GM18505 (cell line): Measurements from ENCODE around the gene SCLT1.

Experiments
- ATAC-seq: cut with Tn5 transposase; IDR thresholded peaks from one replicate; pipeline ENCODE4 v1.9.1; 2021; ENCODE audit not compliant: unreplicated experiment
- POLR2A ChIP-seq: IDR thresholded peaks from 4 replicates; pipeline ENCODE4 v1.6.1; 2011; ENCODE audit warnings: borderline replicate concordance; ENCODE audit not compliant: insufficient read depth, insufficient read length; ENCODE audit errors: extremely low read depth

SCLT1 gene

GRCh38 chr4:128866269-128866668 lies 227.1 kb downstream of the SCLT1 start:
- TF ChIP-seq POLR2A: no peak
- ATAC-seq: no peak

DNA sequence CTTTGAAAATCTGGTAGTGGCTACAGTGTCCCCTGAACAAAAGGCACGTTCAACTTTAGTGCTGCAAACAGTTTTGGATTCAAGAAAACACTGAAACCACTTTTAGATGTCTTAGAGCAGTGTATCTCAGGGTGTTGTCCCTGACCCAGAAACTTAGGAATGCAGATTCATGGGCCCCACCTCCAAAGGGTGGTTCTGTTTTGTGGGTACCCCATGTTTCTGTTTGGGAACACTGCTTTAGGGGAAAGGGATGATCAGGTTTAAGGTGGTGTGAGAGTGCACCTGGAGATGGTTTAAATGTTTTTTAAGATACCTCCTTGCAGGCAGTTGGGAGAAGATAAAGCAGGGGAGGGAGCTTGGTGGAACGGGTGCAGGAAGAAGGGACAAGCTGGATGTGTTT lies 228.2 kb downstream of the SCLT1 start:
- TF ChIP-seq POLR2A: no peak
- ATAC-seq: no peak

DNA sequence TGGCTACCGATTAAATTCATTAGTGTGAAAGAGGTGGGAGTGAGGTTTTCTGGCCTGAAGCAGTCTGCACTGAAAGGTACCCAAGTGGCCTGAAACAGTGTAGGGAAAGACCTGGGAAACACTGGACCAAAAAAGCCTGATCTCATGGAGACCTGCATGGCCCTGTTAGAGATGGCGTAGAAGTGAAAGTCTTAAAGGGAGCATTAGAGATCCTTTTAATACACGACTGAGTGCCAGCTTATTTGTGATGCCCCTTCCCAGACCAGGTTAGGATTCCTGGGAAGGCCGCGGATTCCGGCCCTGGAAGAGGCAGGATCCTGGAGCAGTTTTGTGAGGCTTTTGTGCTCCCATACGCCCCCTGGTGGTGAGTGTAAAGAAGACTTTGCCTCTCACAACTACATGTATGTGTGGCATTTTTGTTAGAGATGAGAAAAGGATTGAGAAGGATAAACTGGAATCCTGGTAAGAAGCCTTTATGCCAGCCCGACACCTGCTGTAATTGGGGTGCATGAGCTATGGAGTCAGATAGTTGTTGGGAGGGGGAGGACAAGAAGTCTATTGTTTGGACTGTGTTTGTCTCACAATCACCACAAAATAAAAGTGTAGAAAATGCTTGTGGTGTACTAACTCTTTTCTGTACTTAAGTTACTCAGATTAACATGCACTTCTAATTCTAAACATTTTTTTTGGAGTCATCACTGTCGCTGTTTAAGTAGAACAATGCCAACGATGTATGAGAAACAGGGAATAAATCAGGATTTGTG lies 229.8 kb downstream of the SCLT1 start:
- no peak for ATAC-seq
- no peak for TF ChIP-seq POLR2A

- peak; percentile 57 for ATAC-seq
- TF ChIP-seq POLR2A: peak; percentile 49
Observed at GRCh38 chr4:128862608-128863311, 230.6 kb downstream of the SCLT1 start.

GRCh38 chr4:128861856-128862518 lies 231.4 kb downstream of the SCLT1 start:
- no peak for TF ChIP-seq POLR2A
- no peak for ATAC-seq

DNA sequence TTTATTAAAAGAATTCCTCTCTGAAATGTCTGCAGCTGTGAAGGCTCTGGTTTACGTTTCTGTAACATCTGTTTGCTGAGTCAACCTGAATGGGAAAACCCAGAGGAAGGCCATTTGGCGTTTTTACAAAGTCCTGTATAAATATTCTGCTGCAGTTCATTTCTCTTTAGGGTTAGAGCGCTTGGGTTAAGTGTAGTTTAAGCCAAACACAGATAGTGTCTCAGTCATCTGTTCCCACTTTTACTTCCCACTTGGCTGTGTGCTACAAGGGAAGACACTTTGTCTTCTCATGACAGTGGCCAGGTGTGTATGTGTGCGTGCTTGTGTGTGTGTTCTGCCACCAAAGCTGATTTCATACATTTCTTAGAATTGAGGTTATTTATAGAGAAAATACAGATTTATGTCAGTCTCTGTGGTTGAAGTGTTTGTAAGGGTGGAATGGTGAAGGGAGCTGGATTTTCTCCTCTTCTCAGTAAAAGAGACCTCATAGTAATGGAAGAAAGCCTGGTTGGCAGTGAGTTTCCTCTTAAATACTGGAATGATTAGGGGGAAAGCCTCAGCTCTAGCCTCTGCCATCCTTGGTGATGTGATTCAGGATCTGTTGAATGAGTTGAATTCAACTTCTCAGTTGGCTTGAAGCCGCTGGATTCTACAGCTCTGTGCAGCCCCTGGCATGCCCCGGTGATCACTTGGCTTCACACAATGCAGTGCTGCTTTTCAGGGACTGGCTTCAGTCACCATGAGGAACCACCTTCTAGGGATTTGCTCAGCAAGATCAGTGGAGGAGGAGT lies 233.3 kb downstream of the SCLT1 start:
- TF ChIP-seq POLR2A: no peak
- no peak for ATAC-seq

- TF ChIP-seq POLR2A: no peak
- ATAC-seq: no peak
Observed at GRCh38 chr4:128858879-128859671, 234.3 kb downstream of the SCLT1 start.

DNA sequence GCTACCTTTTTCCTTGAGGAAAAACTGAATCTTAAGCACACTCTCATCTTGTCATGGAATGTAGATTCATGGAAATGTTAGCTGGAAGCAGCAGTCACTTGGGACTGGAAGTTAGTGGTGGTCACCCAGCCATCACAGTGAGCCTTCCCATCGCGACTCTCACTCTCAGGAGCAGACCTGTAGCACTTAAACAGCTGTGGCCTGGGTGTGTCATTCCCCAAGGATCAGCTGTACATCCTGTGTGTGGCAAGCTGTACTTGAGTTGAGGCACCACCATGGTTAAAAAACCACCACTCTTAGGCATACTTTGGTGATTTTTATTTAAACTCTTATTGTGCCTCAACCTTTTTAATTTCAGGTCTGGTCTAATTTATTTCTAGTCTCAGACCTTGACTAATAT lies 237.1 kb downstream of the SCLT1 start:
- no peak for TF ChIP-seq POLR2A
- no peak for ATAC-seq

DNA sequence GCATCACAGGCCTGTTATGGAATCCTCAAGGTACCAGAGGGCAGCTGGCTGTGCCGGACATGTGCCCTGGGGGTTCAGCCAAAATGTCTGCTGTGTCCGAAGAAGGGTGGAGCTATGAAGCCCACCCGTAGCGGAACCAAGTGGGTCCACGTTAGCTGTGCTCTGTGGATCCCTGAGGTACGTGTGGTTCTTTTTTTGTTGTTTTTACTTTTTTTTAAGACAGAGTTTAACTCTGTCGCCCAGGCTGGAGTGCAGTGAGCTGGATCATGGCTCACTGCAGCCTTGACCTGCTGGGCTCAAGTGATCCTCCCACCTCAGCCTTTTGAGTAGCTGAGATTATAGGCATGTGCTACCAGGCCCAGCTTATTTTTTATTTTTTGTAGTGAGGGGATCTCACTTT lies 237.7 kb downstream of the SCLT1 start:
- no peak for TF ChIP-seq POLR2A
- ATAC-seq: no peak

DNA sequence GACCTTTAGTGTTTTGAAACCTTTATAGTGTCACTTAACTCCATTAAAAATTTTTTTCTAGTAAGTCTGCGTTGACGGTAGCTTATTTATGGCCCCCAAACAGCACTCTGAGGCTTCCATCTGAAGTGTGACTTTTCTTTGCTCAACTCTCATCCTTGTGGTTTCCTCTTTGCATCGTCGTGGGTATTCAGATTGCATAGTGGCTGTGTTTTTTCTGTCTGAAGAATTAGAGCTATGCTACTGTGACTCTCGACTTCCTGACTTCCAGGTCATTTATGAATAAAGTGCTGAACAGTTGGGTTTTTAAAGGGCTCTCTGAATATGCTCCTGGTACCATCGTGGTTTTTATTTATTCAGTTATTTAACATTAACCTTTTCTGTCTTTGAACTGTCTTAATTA lies 238.9 kb downstream of the SCLT1 start:
- no peak for TF ChIP-seq POLR2A
- peak; percentile 88 for ATAC-seq

- TF ChIP-seq POLR2A: no peak
- ATAC-seq: no peak
Observed at GRCh38 chr4:128853741-128854140, 239.6 kb downstream of the SCLT1 start.

GRCh38 chr4:128850252-128850651 lies 243.1 kb downstream of the SCLT1 start:
- ATAC-seq: no peak
- no peak for TF ChIP-seq POLR2A

DNA sequence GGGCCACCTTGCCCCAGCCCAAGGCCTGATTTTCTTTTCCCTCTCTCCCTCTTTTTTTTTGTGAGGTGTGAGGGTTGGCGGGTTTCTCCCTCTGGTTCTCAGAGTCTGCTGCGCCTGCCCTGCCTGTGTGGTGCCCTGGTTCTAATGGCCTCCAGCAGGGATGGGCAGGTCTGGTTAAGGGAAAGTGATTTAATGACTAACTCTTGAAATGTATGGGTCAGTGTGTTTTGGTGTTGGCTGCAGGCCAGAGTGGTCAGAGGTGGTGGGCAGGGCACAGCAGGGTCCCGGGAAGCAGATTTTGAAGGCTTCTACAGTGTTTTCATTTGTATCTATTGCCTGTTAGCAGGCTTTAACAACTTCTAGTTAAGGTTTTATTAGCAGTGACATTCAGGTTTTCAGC lies 244.9 kb downstream of the SCLT1 start:
- no peak for ATAC-seq
- no peak for TF ChIP-seq POLR2A

- no peak for TF ChIP-seq POLR2A
- ATAC-seq: no peak
Observed at GRCh38 chr4:128847082-128847724, 246.1 kb downstream of the SCLT1 start.
